MCF 10A (cell line): Measurements from ENCODE around the gene DNAH10. TPM values are rescaled to one million over a fixed set of nuclear protein-coding genes. Genes with fewer than 3 reads are reported as not detected.

Source experiments
- BruUV-seq: library from RNA; stranded (reverse); fragments of 400-500 nt; replicated peaks from 2 replicates; lab custom pipeline; 2021; lab: Mats Ljungman, UMichigan
- CTCF ChIA-PET: fragments of 300-600 bp; sonication (Branson Sonifier 250); formaldehyde crosslinking; extraction: SDS; loops from one replicate; lab custom pipeline; 2021; ENCODE audit warnings: antibody characterized with exemption, inconsistent platforms; lab: Yijun Ruan, JAX
- POLR2A ChIA-PET: fragments of 300-600, 350-650 bp; sonication (Branson Sonifier 250); formaldehyde crosslinking; extraction: SDS; loops from one replicate; lab custom pipeline; 2020; ENCODE audit warnings: antibody characterized with exemption, inconsistent platforms; lab: Yijun Ruan, JAX
- DNase-seq: peaks from one replicate; pipeline ENCODE4 v3.0.0-alpha.2; 2018; ENCODE audit not compliant: unreplicated experiment
- H3K27ac Mint-ChIP-seq: one replicate; pipeline ENCODE4 v1.8.0; 2022; ENCODE audit warnings: mild to moderate bottlenecking, low read depth, mixed read lengths; ENCODE audit not compliant: unreplicated experiment
- H3K27me3 Mint-ChIP-seq: one replicate; pipeline ENCODE4 v1.8.0; 2022; ENCODE audit warnings: mixed read lengths; ENCODE audit not compliant: insufficient read depth, unreplicated experiment
- H3K36me3 Mint-ChIP-seq: one replicate; pipeline ENCODE4 v1.8.0; 2022; ENCODE audit warnings: mild to moderate bottlenecking, moderate library complexity, mixed read lengths; ENCODE audit not compliant: insufficient read depth, unreplicated experiment
- H3K4me1 Mint-ChIP-seq: one replicate; pipeline ENCODE4 v1.8.0; 2022; ENCODE audit warnings: mixed read lengths; ENCODE audit not compliant: insufficient read depth, unreplicated experiment
- H3K4me3 Mint-ChIP-seq: one replicate; pipeline ENCODE4 v1.8.0; 2022; ENCODE audit warnings: mild to moderate bottlenecking, moderate library complexity, mixed read lengths; ENCODE audit not compliant: unreplicated experiment
- H3K9me3 Mint-ChIP-seq: one replicate; pipeline ENCODE4 v1.8.0; 2022; ENCODE audit warnings: mixed read lengths; ENCODE audit not compliant: unreplicated experiment
- intact Hi-C: fragments of 100-400 bp; cut with micrococcal nuclease; formaldehyde crosslinking; loops from 2 replicates; pipeline ENCODE4 v1.14.1; 2022
- total RNA-seq: library from RNA; stranded (reverse); gene quantifications from 2 replicates; pipeline ENCODE4 v1.2.3, GENCODE V29; 2022
- TF ChIP-seq, protein P1 (sequence below): fragments of 200-600 bp; IDR thresholded peaks from one replicate; pipeline ENCODE4 v1.8.0; 2022; ENCODE audit warnings: antibody characterized with exemption, mild to moderate bottlenecking; ENCODE audit not compliant: unreplicated experiment

DNAH10 gene
- total RNA-seq, 1 experiment from 2014 or later = 0.21 TPM

- Mint-ChIP-seq H3K27me3 (no peaks in the 10 kb centered on the region), H3K27ac (peak overlapping the region; percentile 68), H3K4me3 (no peak overlapping the region), H3K9me3 (no peaks in the 10 kb centered on the region), H3K4me1 (peaks cover 14% of the 10 kb centered on the region), H3K36me3 (peaks cover 36% of the 10 kb centered on the region)
- intact Hi-C loops = no loop called here
- DNase-seq = no peak
- TF ChIP-seq, protein P1, sequence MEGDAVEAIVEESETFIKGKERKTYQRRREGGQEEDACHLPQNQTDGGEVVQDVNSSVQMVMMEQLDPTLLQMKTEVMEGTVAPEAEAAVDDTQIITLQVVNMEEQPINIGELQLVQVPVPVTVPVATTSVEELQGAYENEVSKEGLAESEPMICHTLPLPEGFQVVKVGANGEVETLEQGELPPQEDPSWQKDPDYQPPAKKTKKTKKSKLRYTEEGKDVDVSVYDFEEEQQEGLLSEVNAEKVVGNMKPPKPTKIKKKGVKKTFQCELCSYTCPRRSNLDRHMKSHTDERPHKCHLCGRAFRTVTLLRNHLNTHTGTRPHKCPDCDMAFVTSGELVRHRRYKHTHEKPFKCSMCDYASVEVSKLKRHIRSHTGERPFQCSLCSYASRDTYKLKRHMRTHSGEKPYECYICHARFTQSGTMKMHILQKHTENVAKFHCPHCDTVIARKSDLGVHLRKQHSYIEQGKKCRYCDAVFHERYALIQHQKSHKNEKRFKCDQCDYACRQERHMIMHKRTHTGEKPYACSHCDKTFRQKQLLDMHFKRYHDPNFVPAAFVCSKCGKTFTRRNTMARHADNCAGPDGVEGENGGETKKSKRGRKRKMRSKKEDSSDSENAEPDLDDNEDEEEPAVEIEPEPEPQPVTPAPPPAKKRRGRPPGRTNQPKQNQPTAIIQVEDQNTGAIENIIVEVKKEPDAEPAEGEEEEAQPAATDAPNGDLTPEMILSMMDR = no peak
- BruUV-seq = no TSS peak
- ChIA-PET CTCF (interaction anchor here (0.5 to 1.8 kb wide), 5 partner anchors 9 to 57 kb away, joined by 3 to 8 read pairs (median 5); no protein-coding TSS in a partner anchor), POLR2A (interaction anchor here (0.6 to 1.4 kb wide), 5 partner anchors 19 to 498 kb away, joined by 3 to 5 read pairs (median 3); no protein-coding TSS in a partner anchor)
These were observed 214.2 kb downstream of the DNAH10 start for GRCh38 chr12:123976227-123976826.

DNA sequence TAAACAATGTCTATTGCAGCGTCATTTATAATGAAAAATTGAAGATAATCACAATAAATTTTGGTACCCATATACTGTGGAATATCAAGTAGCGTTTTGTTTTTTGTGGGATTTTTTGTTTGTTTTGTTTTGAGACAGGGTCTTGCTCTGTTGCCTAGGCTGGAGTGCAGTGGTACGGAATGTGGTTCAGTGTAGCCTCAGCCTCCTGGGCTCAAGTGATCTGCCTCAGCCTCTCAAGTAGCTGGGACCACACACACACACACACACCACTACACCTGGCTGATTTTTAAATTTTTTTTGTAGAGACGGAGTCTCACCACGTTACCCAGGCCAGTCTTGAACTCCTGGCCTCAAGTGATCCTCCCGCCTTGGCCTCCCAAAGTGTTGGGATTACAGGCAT lies 217.5 kb downstream of the DNAH10 start:
- Mint-ChIP-seq H3K4me3 (no peak overlapping the region), H3K4me1 (peaks cover 19% of the 10 kb centered on the region), H3K27me3 (no peaks in the 10 kb centered on the region), H3K9me3 (no peaks in the 10 kb centered on the region), H3K36me3 (peaks cover 54% of the 10 kb centered on the region), H3K27ac (no peak overlapping the region)
- ChIA-PET POLR2A (no interaction called here), CTCF (no interaction called here)
- TF ChIP-seq, protein P1 = no peak
- no TSS peak for BruUV-seq
- DNase-seq = no peak
- intact Hi-C loops = no loop called here

DNA sequence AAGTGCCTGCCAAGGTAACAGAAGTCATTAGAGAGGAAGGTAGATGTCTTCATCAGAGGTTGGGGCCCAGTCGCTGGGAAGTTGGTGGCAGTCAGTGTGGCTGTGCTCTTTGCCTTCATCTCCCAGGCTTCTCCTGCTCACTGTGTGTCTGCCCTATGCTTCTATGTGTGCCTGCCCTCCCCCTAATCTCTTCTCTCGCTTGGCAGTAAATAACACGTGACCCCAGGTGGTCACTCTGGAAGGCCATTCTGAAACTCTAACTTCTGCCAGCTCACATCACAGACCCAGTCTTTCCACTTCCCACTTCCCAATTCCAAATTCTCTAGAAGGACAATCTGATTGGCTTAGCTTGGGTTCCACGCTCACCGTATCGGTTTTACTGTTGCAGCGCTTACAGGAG lies 220.2 kb downstream of the DNAH10 start:
- peaks cover 56% of the 10 kb centered on the region for H3K36me3 Mint-ChIP-seq
- CTCF ChIA-PET = interaction anchor here (0.6 to 1.6 kb wide), 3 partner anchors 25 to 322 kb away, joined by 3 to 4 read pairs (median 3); no protein-coding TSS in a partner anchor
- POLR2A ChIA-PET = no interaction called here
- TF ChIP-seq, protein P1 = no peak
- BruUV-seq = no TSS peak
- no peaks in the 10 kb centered on the region for H3K9me3 Mint-ChIP-seq
- intact Hi-C loops = no loop called here
- no peaks in the 10 kb centered on the region for H3K27me3 Mint-ChIP-seq
- DNase-seq = no peak
- no peak overlapping the region for H3K4me3 Mint-ChIP-seq
- no peak overlapping the region for H3K27ac Mint-ChIP-seq
- H3K4me1 Mint-ChIP-seq = peaks cover 7% of the 10 kb centered on the region

GRCh38 chr12:123983822-123984485 lies 221.9 kb downstream of the DNAH10 start:
- Mint-ChIP-seq H3K4me3 (no peak overlapping the region), H3K27me3 (no peaks in the 10 kb centered on the region), H3K27ac (no peak overlapping the region), H3K36me3 (peaks cover 55% of the 10 kb centered on the region), H3K4me1 (peaks cover 7% of the 10 kb centered on the region), H3K9me3 (no peaks in the 10 kb centered on the region)
- DNase-seq = peak; percentile 75
- TF ChIP-seq, protein P1 = peak; percentile 69
- CTCF ChIA-PET = interaction anchor here (0.6 to 2.7 kb wide), 24 partner anchors 8 to 334 kb away, joined by 3 to 17 read pairs (median 3); partner anchors contain the start of gene CCDC92
- BruUV-seq = no TSS peak
- POLR2A ChIA-PET = interaction anchor here (0.7 kb wide), 1 partner anchor 182 kb away, joined by 3 read pairs; no protein-coding TSS in a partner anchor
- intact Hi-C loops = loop anchor here (1.0 to 2.0 kb wide), 3 partner anchors 79 to 183 kb away; no protein-coding TSS in a partner anchor
